SK-N-SH treated with all-trans-retinoic acid at 6 μM for 48 hours (cell line): Measurements from ENCODE around the gene TBC1D9B.
A peak's percentile ranks its signal among the peaks of the same experiment; 100 is the strongest.

Experiments
- ATAC-seq: fragments of 200-7000 bp; cut with Tn5 transposase; 3 replicates; pipeline ENCODE4 v1.9.1; 2020; ENCODE audit warnings: mild to moderate bottlenecking, moderate library complexity
- ARNTL ChIP-seq: fragments of 450-650 bp; formaldehyde crosslinking; IDR thresholded peaks from 2 replicates; pipeline ENCODE4 v1.5.0; 2020; ENCODE audit warnings: low read depth, mild to moderate bottlenecking, moderate library complexity, borderline replicate concordance
- BACH2 ChIP-seq: fragments of 250-450 bp; sonication (Bioruptor Pico); IDR thresholded peaks from 2 replicates; pipeline ENCODE4 v1.9.0; 2021; ENCODE audit warnings: mild to moderate bottlenecking, borderline replicate concordance
- CREB5 ChIP-seq: fragments of 250-450 bp; sonication (Bioruptor Pico); IDR thresholded peaks from 2 replicates; pipeline ENCODE4 v1.5.1; 2020; ENCODE audit warnings: low read depth, mild to moderate bottlenecking, moderate library complexity
- CSDC2 ChIP-seq: fragments of 250-450 bp; sonication (Bioruptor Pico); IDR thresholded peaks from 2 replicates; pipeline ENCODE4 v1.5.0; 2020; ENCODE audit warnings: mild to moderate bottlenecking, moderate library complexity
- CSRNP3 ChIP-seq: fragments of 250-450 bp; sonication (Bioruptor Pico); IDR thresholded peaks from 2 replicates; pipeline ENCODE4 v1.5.1; 2021; ENCODE audit warnings: mild to moderate bottlenecking, moderate library complexity
- ESRRG ChIP-seq: fragments of 250-450 bp; sonication (Bioruptor Pico); IDR thresholded peaks from 2 replicates; pipeline ENCODE4 v1.6.1; 2021; ENCODE audit warnings: mild to moderate bottlenecking
- GLIS3 ChIP-seq: fragments of 250-450 bp; sonication (Bioruptor Pico); IDR thresholded peaks from 2 replicates; pipeline ENCODE4 v1.5.0; 2020; ENCODE audit warnings: mild to moderate bottlenecking, moderate library complexity
- ISL1 ChIP-seq: fragments of 250-450 bp; sonication (Bioruptor Pico); IDR thresholded peaks from 2 replicates; pipeline ENCODE4 v2.1.2; 2022; ENCODE audit warnings: mild to moderate bottlenecking, moderate library complexity
- OSR1 ChIP-seq: fragments of 250-450 bp; sonication (Bioruptor Pico); IDR thresholded peaks from 2 replicates; pipeline ENCODE4 v1.8.0; 2022; ENCODE audit warnings: moderate library complexity, mild to moderate bottlenecking, inconsistent platforms
- PATZ1 ChIP-seq: fragments of 250-450 bp; sonication (Bioruptor Pico); IDR thresholded peaks from 2 replicates; pipeline ENCODE4 v1.8.0; 2020; ENCODE audit warnings: mild to moderate bottlenecking, moderate library complexity, borderline replicate concordance
- RARB ChIP-seq: fragments of 250-450 bp; sonication (Bioruptor Pico); IDR thresholded peaks from 2 replicates; pipeline ENCODE4 v1.8.0; 2021; ENCODE audit warnings: mild to moderate bottlenecking, moderate library complexity
- SNAI2 ChIP-seq: fragments of 250-450 bp; sonication (Bioruptor Pico); IDR thresholded peaks from 2 replicates; pipeline ENCODE4 v1.5.0; 2020; ENCODE audit warnings: mild to moderate bottlenecking, moderate library complexity
- TCF4 ChIP-seq: fragments of 250-450 bp; sonication (Bioruptor Pico); IDR thresholded peaks from 2 replicates; pipeline ENCODE4 v1.8.0; 2021; ENCODE audit warnings: mild to moderate bottlenecking, moderate library complexity, borderline replicate concordance
- TOX ChIP-seq: fragments of 250-450 bp; sonication (Bioruptor Pico); IDR thresholded peaks from 2 replicates; pipeline ENCODE4 v1.8.0; 2021; ENCODE audit warnings: mild to moderate bottlenecking, moderate library complexity, borderline replicate concordance
- TSHZ2 ChIP-seq: fragments of 250-450 bp; sonication (Bioruptor Pico); IDR thresholded peaks from 2 replicates; pipeline ENCODE4 v1.5.0; 2020; ENCODE audit warnings: mild to moderate bottlenecking, moderate library complexity
- ZC3H10 ChIP-seq: fragments of 250-450 bp; sonication (Bioruptor Pico); IDR thresholded peaks from 2 replicates; pipeline ENCODE4 v1.5.1; 2021; ENCODE audit warnings: mild to moderate bottlenecking, moderate library complexity
- ZFP3 ChIP-seq: fragments of 250-450 bp; sonication (Bioruptor Pico); IDR thresholded peaks from 2 replicates; pipeline ENCODE4 v1.5.0; 2020; ENCODE audit warnings: mild to moderate bottlenecking, moderate library complexity
- ZFP30 ChIP-seq: fragments of 450-650 bp; formaldehyde crosslinking; IDR thresholded peaks from 2 replicates; pipeline ENCODE4 v1.5.0; 2022; ENCODE audit warnings: mild to moderate bottlenecking, moderate library complexity
- ZNF565 ChIP-seq: fragments of 450-650 bp; formaldehyde crosslinking; conservative IDR thresholded peaks from 2 replicates; pipeline ENCODE4 v1.5.0; 2020; ENCODE audit warnings: low read depth, mild to moderate bottlenecking, moderate library complexity
- ZNF70 ChIP-seq: fragments of 450-650 bp; formaldehyde crosslinking; IDR thresholded peaks from 2 replicates; pipeline ENCODE4 v1.5.0; 2020; ENCODE audit warnings: mild to moderate bottlenecking, moderate library complexity

The TBC1D9B gene

GRCh38 chr5:179829732-179830435 lies 77.8 kb downstream of the TBC1D9B start:
- no peak for ATAC-seq
- no peak for TF ChIP-seq SNAI2 (CRISPR knock-in tag)
- no peak for TF ChIP-seq ZNF70 (CRISPR knock-in tag)
- no peak for TF ChIP-seq CSRNP3
- TF ChIP-seq GLIS3 (CRISPR knock-in tag) = no peak
- no peak for TF ChIP-seq BACH2 (CRISPR knock-in tag)

GRCh38 chr5:179828756-179829421 lies 78.8 kb downstream of the TBC1D9B start:
- ATAC-seq = no peak
- no peak for TF ChIP-seq CSDC2
- no peak for TF ChIP-seq OSR1 (CRISPR knock-in tag)
- no peak for TF ChIP-seq SNAI2 (CRISPR knock-in tag)
- TF ChIP-seq ZNF70 (CRISPR knock-in tag) = no peak
- no peak for TF ChIP-seq ZNF565
- TF ChIP-seq CSRNP3 = no peak
- no peak for TF ChIP-seq ZFP30 (CRISPR knock-in tag)
- TF ChIP-seq CREB5 (CRISPR knock-in tag) = no peak
- no peak for TF ChIP-seq PATZ1 (CRISPR knock-in tag)

- ATAC-seq = peak; percentile 12
- TF ChIP-seq ZNF70 (CRISPR knock-in tag) (no peak), PATZ1 (CRISPR knock-in tag) (no peak; the same call in 1 of the 2 replicates), SNAI2 (CRISPR knock-in tag) (no peak), CSDC2 (no peak), ARNTL (no peak), ISL1 (no peak), ZC3H10 (no peak), TSHZ2 (no peak), RARB (CRISPR knock-in tag) (no peak), TCF4 (CRISPR knock-in tag) (no peak), TOX (no peak), ESRRG (CRISPR knock-in tag) (no peak), ZNF565 (no peak), GLIS3 (CRISPR knock-in tag) (no peak), ZFP3 (no peak), BACH2 (CRISPR knock-in tag) (no peak)
Observed at GRCh38 chr5:179827680-179828079, 80.0 kb downstream of the TBC1D9B start.
